Measurements from ENCODE around the gene VEPH1.

GRCh38 chr3:157499342-157499963 is 3.8 kb downstream of the VEPH1 start:
- TF ChIP-seq FOXJ3 (CRISPR knock-in tag; IDR thresholded peaks at IDR 0.05) (no peak), HMG20B (CRISPR knock-in tag; IDR thresholded peaks at IDR 0.05) (no peak), POLR2A (conservative IDR thresholded peaks at IDR 0.05) (no peak), BHLHE40 (IDR thresholded peaks at IDR 0.05; ENCODE audit: low read length) (no peak), ZNF717 (CRISPR knock-in tag; IDR thresholded peaks at IDR 0.05) (no peak), ZHX1 (conservative IDR thresholded peaks at IDR 0.05; ENCODE audit: low read length) (no peak), KAT7 (CRISPR knock-in tag; IDR thresholded peaks at IDR 0.05; ENCODE audit: borderline replicate concordance) (no peak), BRF1 (IDR thresholded peaks at IDR 0.05; ENCODE audit: borderline replicate concordance, extremely low read depth, insufficient read length) (no peak)
